ENCODE results near the gene PTPRD.

GRCh38 chr9:10104774-10105173 is 508.0 kb downstream of the PTPRD start:
- TF ChIP-seq JUN (CRISPR knock-in tag; IDR thresholded peaks at IDR 0.05) (no peak), CTCF (IDR thresholded peaks at IDR 0.05) (no peak), ETV6 (CRISPR knock-in tag; IDR thresholded peaks at IDR 0.05) (no peak), E2F1 (CRISPR knock-in tag; IDR thresholded peaks at IDR 0.05) (no peak), ZNF263 (CRISPR knock-in tag; IDR thresholded peaks at IDR 0.05; ENCODE audit: low read depth) (no peak)
- TF ChIP-seq, protein P1, sequence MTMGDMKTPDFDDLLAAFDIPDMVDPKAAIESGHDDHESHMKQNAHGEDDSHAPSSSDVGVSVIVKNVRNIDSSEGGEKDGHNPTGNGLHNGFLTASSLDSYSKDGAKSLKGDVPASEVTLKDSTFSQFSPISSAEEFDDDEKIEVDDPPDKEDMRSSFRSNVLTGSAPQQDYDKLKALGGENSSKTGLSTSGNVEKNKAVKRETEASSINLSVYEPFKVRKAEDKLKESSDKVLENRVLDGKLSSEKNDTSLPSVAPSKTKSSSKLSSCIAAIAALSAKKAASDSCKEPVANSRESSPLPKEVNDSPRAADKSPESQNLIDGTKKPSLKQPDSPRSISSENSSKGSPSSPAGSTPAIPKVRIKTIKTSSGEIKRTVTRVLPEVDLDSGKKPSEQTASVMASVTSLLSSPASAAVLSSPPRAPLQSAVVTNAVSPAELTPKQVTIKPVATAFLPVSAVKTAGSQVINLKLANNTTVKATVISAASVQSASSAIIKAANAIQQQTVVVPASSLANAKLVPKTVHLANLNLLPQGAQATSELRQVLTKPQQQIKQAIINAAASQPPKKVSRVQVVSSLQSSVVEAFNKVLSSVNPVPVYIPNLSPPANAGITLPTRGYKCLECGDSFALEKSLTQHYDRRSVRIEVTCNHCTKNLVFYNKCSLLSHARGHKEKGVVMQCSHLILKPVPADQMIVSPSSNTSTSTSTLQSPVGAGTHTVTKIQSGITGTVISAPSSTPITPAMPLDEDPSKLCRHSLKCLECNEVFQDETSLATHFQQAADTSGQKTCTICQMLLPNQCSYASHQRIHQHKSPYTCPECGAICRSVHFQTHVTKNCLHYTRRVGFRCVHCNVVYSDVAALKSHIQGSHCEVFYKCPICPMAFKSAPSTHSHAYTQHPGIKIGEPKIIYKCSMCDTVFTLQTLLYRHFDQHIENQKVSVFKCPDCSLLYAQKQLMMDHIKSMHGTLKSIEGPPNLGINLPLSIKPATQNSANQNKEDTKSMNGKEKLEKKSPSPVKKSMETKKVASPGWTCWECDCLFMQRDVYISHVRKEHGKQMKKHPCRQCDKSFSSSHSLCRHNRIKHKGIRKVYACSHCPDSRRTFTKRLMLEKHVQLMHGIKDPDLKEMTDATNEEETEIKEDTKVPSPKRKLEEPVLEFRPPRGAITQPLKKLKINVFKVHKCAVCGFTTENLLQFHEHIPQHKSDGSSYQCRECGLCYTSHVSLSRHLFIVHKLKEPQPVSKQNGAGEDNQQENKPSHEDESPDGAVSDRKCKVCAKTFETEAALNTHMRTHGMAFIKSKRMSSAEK (CRISPR knock-in tag; IDR thresholded peaks at IDR 0.05; ENCODE audit: borderline replicate concordance) = no peak
